GM21367 (cell line): Measurements from ENCODE around the gene TRIP6.

Experiments used
- ATAC-seq: cut with Tn5 transposase; IDR thresholded peaks from one replicate; pipeline ENCODE4 v1.9.1; 2021; ENCODE audit not compliant: unreplicated experiment

TRIP6 gene

GRCh38 chr7:100873599-100874299 lies 6.6 kb downstream of the TRIP6 start:
- no peak for ATAC-seq

- no peak for ATAC-seq
Observed at GRCh38 chr7:100874300-100874576, 7.1 kb downstream of the TRIP6 start.

DNA sequence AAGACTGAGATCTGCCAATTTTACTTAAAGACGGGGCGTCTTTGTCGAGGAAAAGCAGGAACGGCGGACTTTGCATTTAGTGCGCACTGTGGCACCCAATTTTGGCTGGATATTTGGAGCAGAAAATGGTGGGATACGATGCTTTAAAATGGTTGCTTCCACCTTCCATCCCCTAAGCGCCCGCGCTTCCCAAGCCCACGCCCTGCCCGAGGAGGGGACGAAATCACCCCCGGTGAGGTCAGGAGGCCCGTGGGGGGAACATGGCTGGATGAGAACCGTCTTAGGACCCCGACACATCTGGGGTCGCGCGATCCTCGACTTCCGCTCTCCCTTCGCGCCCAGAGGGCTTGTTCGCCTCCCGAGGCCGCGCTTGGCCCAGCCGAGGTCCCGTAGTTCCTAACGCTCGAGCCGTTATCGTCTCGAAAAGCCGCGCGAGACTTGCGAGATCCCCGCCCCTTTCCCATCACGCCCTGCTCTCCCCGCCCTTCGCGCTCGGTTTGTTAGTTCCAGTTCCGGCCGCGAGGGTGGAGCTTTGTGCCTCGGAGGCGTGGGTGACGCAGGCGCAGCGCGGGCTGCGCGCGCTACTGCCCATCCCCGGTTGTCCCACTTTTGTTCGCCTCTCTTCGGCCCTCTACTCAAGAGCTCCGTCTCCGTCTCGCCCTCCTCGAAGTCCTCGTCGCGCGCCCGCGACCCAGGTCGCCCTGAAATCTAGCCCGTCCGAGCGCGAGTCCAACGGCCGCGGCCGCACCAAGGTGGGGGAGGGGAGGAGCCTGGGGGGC lies 7.6 kb downstream of the TRIP6 start, which contains the start of gene SRRT:
TSS of gene SRRT (plus strand) at position 527 of the 779 bp plus-strand sequence. CDS start 488 bp downstream, outside the sequence.
- peak; percentile 85 for ATAC-seq

DNA sequence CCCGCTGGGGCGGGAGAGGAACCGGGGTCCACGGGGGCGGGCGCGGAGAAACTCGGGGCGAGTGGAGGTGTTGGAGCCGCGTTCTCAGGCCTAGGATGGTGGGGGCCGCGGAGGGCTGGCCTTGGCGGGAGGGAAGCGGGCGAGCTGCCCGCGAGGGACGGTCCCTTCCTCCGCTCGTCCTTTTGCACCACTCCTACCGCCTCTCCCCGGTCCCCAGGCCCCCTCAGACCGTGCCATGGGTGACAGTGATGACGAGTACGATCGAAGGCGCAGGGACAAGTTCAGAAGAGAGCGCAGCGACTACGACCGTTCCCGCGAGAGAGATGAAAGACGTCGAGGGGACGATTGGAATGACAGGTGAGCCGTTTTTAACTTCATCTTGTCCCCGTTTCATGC lies 8.2 kb downstream of the TRIP6 start:
- peak; percentile 15 for ATAC-seq

GRCh38 chr7:100878013-100878412 lies 10.8 kb downstream of the TRIP6 start:
- ATAC-seq = no peak

DNA sequence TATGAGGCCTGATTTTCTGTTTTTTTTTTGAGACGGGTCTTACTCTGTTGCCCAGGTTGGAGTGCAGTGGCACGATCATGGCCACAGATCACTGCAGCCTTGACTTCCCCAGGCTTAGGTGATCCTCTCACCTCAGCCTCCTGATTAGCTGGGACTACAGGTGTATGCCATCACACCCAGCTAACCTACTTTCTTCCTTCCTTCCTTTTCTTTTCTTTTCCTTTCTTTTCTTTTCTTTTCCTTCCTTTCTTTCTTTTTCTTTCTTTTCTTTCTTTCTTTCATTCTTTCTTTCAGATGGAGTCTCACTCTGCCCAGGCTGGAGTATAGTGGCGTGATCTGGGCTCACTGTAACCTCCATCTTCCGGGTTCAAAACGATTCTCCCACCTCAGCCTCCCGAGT lies 11.5 kb downstream of the TRIP6 start:
- ATAC-seq = no peak

- ATAC-seq = no peak
Observed at GRCh38 chr7:100879685-100880261, 12.6 kb downstream of the TRIP6 start.

- no peak for ATAC-seq
Observed at GRCh38 chr7:100880645-100881044, 13.5 kb downstream of the TRIP6 start.

DNA sequence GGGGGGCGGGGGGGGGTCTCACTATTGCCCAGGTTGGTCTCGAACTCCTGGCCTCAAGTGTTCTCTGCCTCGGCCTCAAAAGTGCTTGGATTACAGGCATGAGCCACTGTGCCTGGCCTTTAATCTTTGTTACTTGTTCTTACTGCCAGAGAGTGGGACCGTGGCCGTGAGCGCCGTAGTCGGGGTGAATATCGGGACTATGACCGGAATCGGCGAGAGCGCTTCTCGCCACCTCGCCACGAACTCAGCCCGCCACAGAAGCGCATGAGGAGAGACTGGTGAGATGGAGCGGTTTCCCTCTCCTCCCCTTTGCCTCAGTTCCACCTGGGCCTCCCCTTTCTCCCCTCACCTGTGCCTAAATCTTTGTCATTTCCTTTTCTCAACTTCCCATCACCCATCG lies 13.9 kb downstream of the TRIP6 start:
- no peak for ATAC-seq

- ATAC-seq = no peak
Observed at GRCh38 chr7:100882201-100882600, 15.0 kb downstream of the TRIP6 start.

- no peak for ATAC-seq
Observed at GRCh38 chr7:100882785-100883526, 15.8 kb downstream of the TRIP6 start.

DNA sequence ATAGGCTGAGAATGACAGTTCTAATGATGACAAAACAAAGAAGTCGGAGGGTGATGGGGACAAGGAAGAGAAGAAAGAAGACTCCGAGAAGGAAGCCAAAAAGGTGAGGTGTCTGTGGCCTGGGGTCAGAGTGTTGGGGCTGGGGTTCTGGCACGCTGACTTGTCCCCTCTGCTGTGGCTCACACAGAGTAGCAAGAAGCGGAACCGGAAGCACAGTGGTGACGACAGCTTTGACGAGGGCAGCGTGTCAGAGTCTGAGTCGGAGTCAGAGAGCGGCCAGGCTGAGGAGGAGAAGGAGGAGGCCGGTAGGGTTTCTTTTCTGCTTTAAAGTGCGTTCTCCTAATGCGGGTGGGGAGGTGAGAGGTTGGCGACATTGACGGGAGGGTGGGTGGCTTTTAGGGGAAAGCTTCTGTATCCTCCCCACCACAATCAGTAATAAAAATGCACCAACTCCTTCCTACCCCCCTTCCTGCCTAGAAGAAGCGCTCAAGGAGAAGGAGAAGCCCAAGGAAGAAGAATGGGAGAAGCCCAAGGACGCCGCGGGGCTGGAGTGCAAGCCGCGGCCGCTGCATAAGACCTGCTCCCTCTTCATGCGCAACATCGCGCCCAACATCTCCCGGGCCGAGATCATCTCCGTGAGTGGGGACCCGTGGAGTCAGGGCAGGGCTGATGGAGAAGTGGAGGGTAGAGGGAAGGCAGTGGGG lies 17.7 kb downstream of the TRIP6 start:
- no peak for ATAC-seq

DNA sequence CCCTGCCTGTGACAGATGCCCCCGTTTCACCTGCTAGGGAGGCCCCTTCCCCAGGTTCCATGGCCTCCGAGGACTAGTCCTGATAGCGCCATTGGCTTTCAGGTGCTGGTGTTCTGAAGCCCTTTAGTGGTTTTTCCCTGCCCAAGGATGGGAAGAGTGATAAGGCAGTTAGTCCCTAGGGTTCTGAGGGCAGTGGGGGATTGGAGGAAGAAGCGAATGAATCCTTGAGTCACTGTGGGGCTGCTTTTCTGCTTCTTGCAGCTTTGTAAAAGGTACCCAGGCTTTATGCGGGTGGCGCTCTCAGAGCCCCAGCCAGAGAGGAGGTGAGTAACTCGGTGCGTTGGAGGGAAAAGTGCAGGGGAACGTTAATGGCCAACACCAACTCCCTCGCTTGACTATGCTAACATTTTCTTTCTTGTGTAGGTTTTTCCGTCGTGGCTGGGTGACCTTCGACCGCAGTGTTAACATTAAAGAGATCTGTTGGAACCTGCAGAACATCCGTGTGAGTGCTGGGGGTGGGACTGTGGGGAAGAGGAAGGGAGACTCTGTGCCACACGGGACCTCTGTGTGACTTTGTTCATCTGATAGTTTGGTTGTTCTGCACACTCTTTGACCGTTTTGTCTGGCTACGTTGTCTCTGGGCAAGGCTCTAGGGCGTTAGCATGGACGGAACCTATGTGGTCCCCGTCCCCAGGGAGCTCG lies 18.4 kb downstream of the TRIP6 start:
- no peak for ATAC-seq

DNA sequence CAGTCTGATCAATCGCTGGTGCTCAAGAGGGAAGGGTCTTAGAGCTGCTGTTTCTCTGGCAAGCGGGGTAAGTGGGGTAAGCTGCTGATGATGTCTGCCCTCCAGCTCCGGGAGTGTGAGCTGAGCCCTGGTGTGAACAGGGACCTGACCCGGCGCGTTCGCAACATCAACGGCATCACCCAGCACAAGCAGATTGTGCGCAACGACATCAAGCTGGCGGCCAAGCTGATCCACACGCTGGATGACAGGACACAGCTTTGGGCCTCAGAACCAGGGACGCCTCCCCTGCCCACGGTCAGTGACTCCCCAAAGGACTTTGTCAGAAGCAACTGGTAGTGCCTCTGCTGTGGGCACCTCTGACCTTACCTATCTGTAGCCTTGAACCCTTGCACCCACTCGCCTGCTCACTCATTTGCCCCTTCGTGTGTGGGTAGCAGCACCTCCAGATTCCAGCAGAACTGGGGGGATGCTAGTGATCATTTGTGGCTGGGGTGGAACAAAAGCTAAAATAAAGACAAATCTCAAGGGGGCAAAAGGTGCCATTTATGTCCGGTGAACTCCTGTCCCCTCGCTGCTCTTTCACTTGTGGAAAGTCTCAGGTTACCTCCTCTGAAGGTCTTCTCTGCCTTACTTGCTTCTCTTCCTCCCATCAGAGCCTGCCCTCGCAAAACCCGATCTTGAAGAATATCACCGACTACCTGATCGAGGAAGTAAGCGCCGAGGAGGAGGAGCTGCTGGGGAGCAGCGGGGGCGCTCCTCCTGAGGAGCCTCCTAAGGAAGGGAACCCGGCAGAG lies 19.2 kb downstream of the TRIP6 start:
- ATAC-seq = no peak

DNA sequence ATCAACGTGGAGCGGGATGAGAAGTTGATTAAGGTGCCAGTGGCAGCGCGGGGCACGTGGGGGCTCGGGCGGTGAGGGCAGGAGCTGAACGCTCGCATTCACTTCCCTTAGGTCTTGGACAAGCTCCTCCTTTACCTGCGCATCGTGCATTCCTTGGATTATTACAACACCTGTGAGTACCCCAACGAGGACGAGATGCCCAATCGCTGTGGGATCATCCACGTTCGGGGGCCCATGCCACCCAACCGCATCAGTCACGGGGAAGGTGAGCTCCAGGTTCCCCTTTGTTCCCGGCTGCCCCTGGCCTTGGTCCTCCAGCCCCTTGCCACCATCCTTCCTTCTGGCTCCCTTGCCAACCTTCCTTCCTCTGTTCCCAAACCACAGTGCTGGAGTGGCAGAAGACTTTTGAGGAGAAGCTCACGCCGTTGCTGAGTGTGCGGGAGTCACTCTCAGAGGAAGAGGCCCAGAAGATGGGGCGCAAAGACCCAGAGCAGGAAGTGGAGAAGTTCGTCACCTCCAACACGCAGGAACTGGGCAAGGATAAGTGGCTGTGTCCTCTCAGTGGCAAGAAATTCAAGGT lies 19.8 kb downstream of the TRIP6 start:
- no peak for ATAC-seq

DNA sequence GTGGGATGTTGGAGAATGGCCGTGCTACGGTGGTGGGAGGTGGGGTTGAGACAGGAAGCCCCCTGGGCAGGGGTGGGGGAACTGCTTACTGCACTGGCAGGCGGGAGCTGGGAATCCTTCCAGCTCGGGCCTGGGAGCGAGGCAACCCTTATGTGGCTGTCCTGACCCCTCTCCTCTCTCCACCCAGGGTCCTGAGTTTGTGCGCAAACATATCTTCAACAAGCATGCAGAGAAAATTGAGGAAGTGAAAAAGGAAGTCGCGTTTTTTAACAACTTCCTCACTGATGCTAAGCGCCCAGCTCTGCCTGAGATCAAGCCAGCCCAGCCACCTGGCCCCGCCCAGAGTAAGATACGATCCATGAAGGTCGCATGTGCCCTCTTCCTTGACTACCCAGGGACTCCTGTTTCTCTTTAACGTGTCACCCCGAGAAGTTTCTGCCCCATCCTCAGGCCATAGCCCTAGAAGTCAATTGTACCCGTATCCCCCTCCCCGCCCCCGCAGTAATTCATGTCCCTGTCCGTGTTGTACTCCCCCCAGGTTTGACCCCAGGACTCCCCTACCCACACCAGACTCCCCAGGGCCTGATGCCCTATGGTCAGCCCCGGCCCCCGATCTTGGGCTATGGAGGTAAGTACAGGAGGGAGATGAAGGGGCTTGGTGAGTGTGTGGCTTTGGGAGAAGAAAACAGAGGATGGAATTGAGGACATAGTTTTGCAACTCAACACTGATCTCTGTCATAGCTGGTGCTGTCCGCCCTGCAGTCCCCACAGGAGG lies 20.5 kb downstream of the TRIP6 start:
- ATAC-seq = peak; percentile 34

DNA sequence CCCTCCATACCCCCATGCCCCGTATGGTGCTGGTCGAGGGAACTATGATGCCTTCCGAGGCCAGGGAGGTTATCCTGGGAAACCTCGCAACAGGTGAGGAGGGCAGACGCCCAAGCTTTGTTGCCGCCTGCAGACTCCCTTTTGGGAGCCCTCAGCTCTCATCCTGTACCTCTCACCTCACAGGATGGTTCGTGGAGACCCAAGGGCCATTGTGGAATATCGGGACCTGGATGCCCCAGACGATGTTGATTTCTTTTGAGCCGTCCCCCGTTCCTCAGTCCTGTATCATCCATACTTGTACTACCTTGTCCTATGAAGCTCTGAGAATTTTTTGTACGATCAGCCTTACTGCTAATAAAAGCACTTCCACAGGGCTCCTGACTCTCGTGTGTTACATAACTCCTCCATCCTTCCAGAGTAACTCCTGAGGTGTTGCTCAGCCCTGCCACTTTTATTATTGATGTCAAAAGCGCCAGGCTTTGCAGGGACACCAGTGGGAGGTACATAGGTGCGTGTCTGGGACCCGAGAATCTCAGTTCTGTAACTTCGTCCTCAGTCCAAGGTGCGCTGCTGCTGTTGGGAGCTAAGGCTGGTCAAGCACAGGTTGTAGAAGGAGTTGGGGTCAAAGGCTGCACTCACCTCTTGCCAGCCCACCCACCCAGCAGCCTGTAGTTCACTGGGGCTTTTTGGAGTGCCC lies 21.3 kb downstream of the TRIP6 start:
- ATAC-seq = no peak
